Measurements from ENCODE around the gene AATF.

AATF gene

GRCh38 chr17:37017404-37017803 lies 68.7 kb downstream of the AATF start:
- CTCF ChIA-PET, result interaction anchor here (3.7 kb wide), 1 partner anchor 31 kb away, joined by 13 read pairs; no protein-coding TSS in a partner anchor
- H3K4me3 ChIP-seq (ENCODE audit: low read depth, low read length), result no peak overlapping the region
- POLR2A ChIA-PET, result no interaction called here
- no peak for TF ChIP-seq CTCF (IDR thresholded peaks at IDR 0.05; ENCODE audit: insufficient read depth, low read length, missing control alignments)
- no peak for DNase-seq (ENCODE audit: low read depth, low spot score)

- H3K4me3 ChIP-seq (ENCODE audit: low read depth, low read length), result no peak overlapping the region
- POLR2A ChIA-PET, result no interaction called here
- CTCF ChIA-PET, result interaction anchor here (3.7 kb wide), 1 partner anchor 29 kb away, joined by 13 read pairs; no protein-coding TSS in a partner anchor
- no peak for TF ChIP-seq CTCF (IDR thresholded peaks at IDR 0.05; ENCODE audit: insufficient read depth, low read length, missing control alignments)
- no peak for DNase-seq (ENCODE audit: low read depth, low spot score)
Measured at GRCh38 chr17:37019117-37019740, 70.5 kb downstream of the AATF start.

GRCh38 chr17:37019741-37020129 lies 71.0 kb downstream of the AATF start:
- no peak overlapping the region for H3K4me3 ChIP-seq (ENCODE audit: low read depth, low read length)
- DNase-seq (ENCODE audit: low read depth, low spot score), result no peak
- CTCF ChIA-PET, result interaction anchor here (3.7 kb wide), 1 partner anchor 28 kb away, joined by 13 read pairs; no protein-coding TSS in a partner anchor
- POLR2A ChIA-PET, result no interaction called here
- no peak for TF ChIP-seq CTCF (IDR thresholded peaks at IDR 0.05; ENCODE audit: insufficient read depth, low read length, missing control alignments)

GRCh38 chr17:37024181-37024637 lies 75.5 kb downstream of the AATF start:
- POLR2A ChIA-PET, result no interaction called here
- CTCF ChIA-PET, result no interaction called here
- no peak for DNase-seq (ENCODE audit: low read depth, low spot score)
- no peak overlapping the region for H3K4me3 ChIP-seq (ENCODE audit: low read depth, low read length)
- TF ChIP-seq CTCF (IDR thresholded peaks at IDR 0.05; ENCODE audit: insufficient read depth, low read length, missing control alignments), result no peak

GRCh38 chr17:37025238-37025637 lies 76.5 kb downstream of the AATF start:
- POLR2A ChIA-PET, result no interaction called here
- CTCF ChIA-PET, result no interaction called here
- no peak for DNase-seq (ENCODE audit: low read depth, low spot score)
- TF ChIP-seq CTCF (IDR thresholded peaks at IDR 0.05; ENCODE audit: insufficient read depth, low read length, missing control alignments), result no peak
- H3K4me3 ChIP-seq (ENCODE audit: low read depth, low read length), result no peak overlapping the region

GRCh38 chr17:37025847-37026530 lies 77.2 kb downstream of the AATF start:
- no peak for DNase-seq (ENCODE audit: low read depth, low spot score)
- no peak overlapping the region for H3K4me3 ChIP-seq (ENCODE audit: low read depth, low read length)
- no peak for TF ChIP-seq CTCF (IDR thresholded peaks at IDR 0.05; ENCODE audit: insufficient read depth, low read length, missing control alignments)
- POLR2A ChIA-PET, result no interaction called here
- CTCF ChIA-PET, result interaction anchor here (0.8 to 4.4 kb wide), 2 partner anchors 18 to 22 kb away, joined by 3 to 22 read pairs; no protein-coding TSS in a partner anchor

Data from AG04449 (cell line).